Upper lobe of right lung (tissue), 1 donor: ENCODE results near the gene STXBP2. TPM values are rescaled to one million over a fixed set of nuclear protein-coding genes. Genes with fewer than 3 reads are reported as not detected.
A peak's percentile ranks its signal among the peaks of the same experiment; 100 is the strongest.

Source experiments
- ATAC-seq: fragments of 200-7000 bp; cut with Tn5 transposase; one replicate; pipeline ENCODE4 v1.9.1; 2020; ENCODE audit warnings: mild to moderate bottlenecking, moderate library complexity
- DNase-seq: peaks from one replicate; pipeline ENCODE4 v3.0.0-alpha.2; 2020
- H3K27ac ChIP-seq: fragments of 200-600 bp; one replicate; pipeline ENCODE4 v1.8.0; 2022
- H3K27me3 ChIP-seq: fragments of 200-600 bp; one replicate; pipeline ENCODE4 v1.8.0; 2022; ENCODE audit warnings: mild to moderate bottlenecking
- H3K36me3 ChIP-seq: fragments of 200-600 bp; one replicate; pipeline ENCODE4 v1.8.0; 2022
- H3K4me1 ChIP-seq: fragments of 200-600 bp; one replicate; pipeline ENCODE4 v1.8.0; 2022
- H3K4me3 ChIP-seq: fragments of 200-600 bp; one replicate; pipeline ENCODE4 v1.8.0; 2022; ENCODE audit warnings: mild to moderate bottlenecking
- H3K9me3 ChIP-seq: fragments of 200-600 bp; one replicate; pipeline ENCODE4 v1.8.0; 2022
- intact Hi-C: fragments of 100-400 bp; cut with DNase I; formaldehyde crosslinking; loops from one replicate; pipeline ENCODE4 v1.11.0; 2022
- long read RNA-seq: library from polyadenylated mRNA; unstranded; transcript quantifications from one replicate; pipeline ENCODE4 v2.0.0, GENCODE V29; 2021
- total RNA-seq: library from RNA; stranded (reverse); fragmentation: NEBNext Ultra II Directional; extraction: Animal tissue kit (Norgen Biotek cat#: 25700); gene quantifications from one replicate; pipeline ENCODE4 v1.2.1, GENCODE V29; 2021
- TF ChIP-seq, protein P1 (sequence below): fragments of 200-600 bp; IDR thresholded peaks from one replicate; pipeline ENCODE4 v1.8.0; 2022; ENCODE audit warnings: antibody characterized with exemption
- donor health status: DM: no; HTN: yes; CAD: no; lungs with severe emphysema.

STXBP2 gene
- 162 TPM for total RNA-seq
- long read RNA-seq, transcript STXBP2-201 (19 exons, 1,876 nt): major isoform, 145 of 231 reads
- long read RNA-seq, partial matches to known transcripts: 39 of 231 reads
- long read RNA-seq, other reads (novel, unspliced or antisense): 42 of 231 reads

- Histone ChIP-seq H3K36me3 (peaks cover 6% of the 10 kb centered on the region), H3K4me3 (peak within 1 kb of the TSS; percentile 82), H3K27me3 (peaks cover 5% of the 10 kb centered on the region), H3K27ac (peak within 1 kb of the TSS; percentile 95), H3K9me3 (no peaks in the 10 kb centered on the region), H3K4me1 (peaks cover 7% of the 10 kb centered on the region)
- intact Hi-C loops: no loop called here
- ATAC-seq (peak; percentile 96), DNase-seq (peak; percentile 94)
- TF ChIP-seq, protein P1, sequence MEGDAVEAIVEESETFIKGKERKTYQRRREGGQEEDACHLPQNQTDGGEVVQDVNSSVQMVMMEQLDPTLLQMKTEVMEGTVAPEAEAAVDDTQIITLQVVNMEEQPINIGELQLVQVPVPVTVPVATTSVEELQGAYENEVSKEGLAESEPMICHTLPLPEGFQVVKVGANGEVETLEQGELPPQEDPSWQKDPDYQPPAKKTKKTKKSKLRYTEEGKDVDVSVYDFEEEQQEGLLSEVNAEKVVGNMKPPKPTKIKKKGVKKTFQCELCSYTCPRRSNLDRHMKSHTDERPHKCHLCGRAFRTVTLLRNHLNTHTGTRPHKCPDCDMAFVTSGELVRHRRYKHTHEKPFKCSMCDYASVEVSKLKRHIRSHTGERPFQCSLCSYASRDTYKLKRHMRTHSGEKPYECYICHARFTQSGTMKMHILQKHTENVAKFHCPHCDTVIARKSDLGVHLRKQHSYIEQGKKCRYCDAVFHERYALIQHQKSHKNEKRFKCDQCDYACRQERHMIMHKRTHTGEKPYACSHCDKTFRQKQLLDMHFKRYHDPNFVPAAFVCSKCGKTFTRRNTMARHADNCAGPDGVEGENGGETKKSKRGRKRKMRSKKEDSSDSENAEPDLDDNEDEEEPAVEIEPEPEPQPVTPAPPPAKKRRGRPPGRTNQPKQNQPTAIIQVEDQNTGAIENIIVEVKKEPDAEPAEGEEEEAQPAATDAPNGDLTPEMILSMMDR: no peak
Observed at GRCh38 chr19:7636691-7637373, at the start of gene STXBP2. Gene STXBP2 (plus strand): TSS chr19:7637110. CDS start chr19:7637150, 40 bp downstream.

DNA sequence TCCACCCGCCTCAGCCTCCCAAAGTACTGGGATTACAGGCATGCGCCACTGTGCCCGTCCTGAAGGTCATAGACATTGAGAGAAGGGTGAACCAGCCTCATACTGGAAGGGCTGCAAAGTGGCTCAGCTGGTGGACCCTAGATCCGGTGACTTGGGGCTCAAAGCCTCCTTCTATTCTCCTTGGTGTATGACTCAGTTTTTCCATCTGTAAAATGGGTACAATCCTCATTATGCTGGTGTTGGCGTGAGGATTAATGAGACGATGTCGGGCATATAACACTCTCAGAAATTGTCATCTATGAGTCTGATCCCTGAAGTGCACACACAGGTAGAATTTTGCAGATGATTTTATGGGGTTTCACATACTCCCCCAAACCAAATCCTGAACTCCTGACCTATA lies 47.1 kb upstream of the STXBP2 start:
- DNase-seq (no peak), ATAC-seq (no peak)

DNA sequence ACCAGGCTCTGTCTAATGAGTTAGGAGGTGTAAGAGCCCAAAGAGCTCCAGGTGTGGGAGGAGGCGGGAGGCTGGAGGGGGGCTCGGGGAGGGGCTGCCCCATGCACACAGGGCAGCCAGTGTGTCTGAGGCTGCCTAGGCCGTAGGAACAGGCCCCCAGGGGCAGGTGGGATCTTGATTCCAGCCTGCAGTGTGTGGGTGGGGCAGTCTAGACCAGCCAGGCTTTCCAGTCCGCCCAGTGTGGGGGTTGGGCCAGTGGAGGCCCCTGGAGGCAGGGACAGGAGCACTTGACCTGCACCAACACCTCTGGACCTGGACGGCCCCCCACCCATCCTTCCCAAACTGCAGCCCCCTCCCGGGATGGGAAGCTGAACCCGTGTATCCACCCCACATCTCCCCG lies 46.7 kb upstream of the STXBP2 start:
- intact Hi-C loops: no loop called here
- no peak overlapping the region for H3K4me3 ChIP-seq
- H3K27ac ChIP-seq: no peak overlapping the region
- DNase-seq (no peak), ATAC-seq (peak; percentile 64)
- H3K9me3 ChIP-seq: no peaks in the 10 kb centered on the region
- no peaks in the 10 kb centered on the region for H3K4me1 ChIP-seq
- TF ChIP-seq, protein P1: no peak
- H3K36me3 ChIP-seq: no peaks in the 10 kb centered on the region
- peaks cover 17% of the 10 kb centered on the region for H3K27me3 ChIP-seq

More for the DNA sequence above, 47.1 kb upstream of the STXBP2 start:
- intact Hi-C loops: no loop called here
- TF ChIP-seq, protein P1: no peak
- Histone ChIP-seq H3K27me3 (peaks cover 13% of the 10 kb centered on the region), H3K4me1 (no peaks in the 10 kb centered on the region), H3K36me3 (no peaks in the 10 kb centered on the region), H3K27ac (no peak overlapping the region), H3K9me3 (no peaks in the 10 kb centered on the region), H3K4me3 (no peak overlapping the region)

GRCh38 chr19:7595466-7596133 lies 41.3 kb upstream of the STXBP2 start, which contains the start of gene CAMSAP3:
Gene CAMSAP3 (plus strand): TSS chr19:7595863. CDS start chr19:7596003, 140 bp downstream.
- intact Hi-C loops: no loop called here
- H3K27me3 ChIP-seq: peaks cover 33% of the 10 kb centered on the region
- H3K4me3 ChIP-seq: peak within 1 kb of the TSS; percentile 53
- TF ChIP-seq, protein P1: no peak
- ATAC-seq: peak; percentile 94
- H3K4me1 ChIP-seq: no peaks in the 10 kb centered on the region
- no peaks in the 10 kb centered on the region for H3K9me3 ChIP-seq
- H3K36me3 ChIP-seq: no peaks in the 10 kb centered on the region
- peak; percentile 85 for DNase-seq
- H3K27ac ChIP-seq: no peak within 1 kb of the TSS

GRCh38 chr19:7596211-7596937 lies 40.5 kb upstream of the STXBP2 start:
- H3K36me3 ChIP-seq: no peaks in the 10 kb centered on the region
- H3K27ac ChIP-seq: no peak overlapping the region
- ATAC-seq (no peak), DNase-seq (no peak)
- H3K27me3 ChIP-seq: peaks cover 33% of the 10 kb centered on the region
- TF ChIP-seq, protein P1: no peak
- H3K4me3 ChIP-seq: peak overlapping the region; percentile 53
- H3K9me3 ChIP-seq: no peaks in the 10 kb centered on the region
- no peaks in the 10 kb centered on the region for H3K4me1 ChIP-seq
- intact Hi-C loops: no loop called here
